Measurements from ENCODE around the gene KRTAP5-3.
"Not testable (repeated sequence)": the region's sequence is repeated elsewhere in the genome, so short reads cannot be mapped to it uniquely, and the experiment has no call there.

Gene KRTAP5-3

DNA sequence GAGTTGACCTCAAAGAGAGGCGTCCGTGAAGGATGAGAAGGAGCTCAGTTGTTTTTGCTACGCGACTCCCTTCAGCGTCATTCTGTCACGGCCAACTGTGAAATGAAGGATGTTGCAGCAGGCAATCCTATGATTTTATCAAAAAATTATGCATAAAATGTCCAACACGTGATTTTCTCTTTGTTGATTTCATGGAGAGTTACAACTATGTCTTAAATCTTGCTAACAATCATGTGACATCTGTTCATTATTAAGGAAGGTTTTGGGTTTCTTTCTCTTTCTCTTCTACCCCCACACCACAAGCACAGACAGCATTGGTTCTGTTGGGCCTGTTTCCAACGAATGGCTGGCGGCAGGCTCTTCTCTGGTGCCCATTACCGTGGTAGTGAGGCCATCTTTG is 10.0 kb upstream of the KRTAP5-3 start:
- no peak for DNase-seq (ENCODE audit: low read depth)

DNA sequence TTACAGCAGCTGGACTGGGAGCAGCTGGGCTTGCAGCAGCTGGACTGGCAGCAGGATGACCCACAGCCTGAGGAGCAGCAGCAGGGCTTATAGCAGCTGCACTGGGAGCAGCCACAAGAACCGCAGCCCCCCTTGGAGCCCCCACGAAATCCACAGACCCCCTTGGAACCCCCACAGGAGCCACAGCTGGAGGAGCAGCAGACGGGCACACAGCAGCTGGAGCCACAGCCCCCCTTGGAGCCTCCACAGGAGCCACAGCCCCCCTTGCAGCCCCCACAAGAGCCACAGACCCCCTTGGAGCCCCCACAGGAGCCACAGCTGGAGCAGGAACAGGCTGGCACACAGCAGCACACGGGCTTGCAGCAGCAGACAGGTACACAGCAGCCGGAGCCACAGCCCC is 362 bp downstream of the KRTAP5-3 start:
- not testable (repeated sequence) for DNase-seq (ENCODE audit: low read depth)

DNA sequence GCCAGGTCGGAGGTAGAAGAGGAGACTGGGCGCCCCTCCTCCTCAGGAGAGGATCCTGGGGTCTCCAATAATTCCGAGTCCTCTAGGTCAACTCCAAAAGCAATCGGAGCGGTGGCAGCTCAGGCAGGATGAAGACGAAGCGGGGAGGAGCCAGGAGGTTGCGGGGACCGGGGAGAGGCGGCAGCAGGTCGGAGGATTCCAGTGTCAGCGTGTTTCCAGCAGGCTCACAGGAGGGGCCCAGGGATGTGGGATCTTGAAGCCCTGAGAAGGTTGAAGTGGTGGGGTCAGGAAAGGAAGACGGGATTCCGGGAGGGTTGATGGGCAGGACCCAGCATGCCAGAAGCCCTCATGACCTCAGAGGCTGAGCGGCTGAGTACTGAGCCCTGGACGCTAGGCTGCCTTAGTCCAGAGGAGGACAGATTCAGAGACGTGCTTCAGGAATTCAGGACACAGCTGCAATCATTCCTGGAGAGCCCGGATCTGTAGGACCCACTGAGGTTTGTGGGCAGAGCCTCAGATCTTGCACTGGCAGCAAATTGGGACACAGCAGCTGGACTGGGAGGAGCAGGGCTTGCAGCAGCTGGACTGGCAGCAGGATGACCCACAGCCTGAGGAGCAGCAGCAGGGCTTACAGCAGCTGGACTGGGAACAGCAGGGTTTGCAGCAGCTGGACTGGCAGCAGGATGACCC is 962 bp downstream of the KRTAP5-3 start:
- DNase-seq (ENCODE audit: low read depth) = not testable (repeated sequence)

DNA sequence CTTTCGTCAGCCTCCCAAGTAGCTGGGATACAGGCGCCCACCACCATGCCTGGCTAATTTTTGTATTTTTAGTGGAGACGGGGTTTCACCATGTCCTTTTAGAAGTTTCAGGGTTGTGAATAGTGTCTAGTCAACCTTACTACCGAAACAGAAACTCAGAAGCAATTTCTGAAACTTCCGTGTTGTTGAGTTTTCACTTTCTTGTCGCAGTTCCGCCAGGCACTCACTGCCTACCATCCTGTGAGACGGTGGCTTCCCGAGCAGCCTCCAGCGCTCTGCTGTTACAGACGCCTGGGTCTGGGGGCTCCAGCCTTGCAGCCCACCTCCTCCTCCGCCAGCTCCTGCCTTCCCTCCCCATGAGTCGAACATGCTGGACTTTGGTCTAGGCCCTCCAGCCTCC is 2.3 kb downstream of the KRTAP5-3 start:
- not testable (repeated sequence) for DNase-seq (ENCODE audit: low read depth)

DNA sequence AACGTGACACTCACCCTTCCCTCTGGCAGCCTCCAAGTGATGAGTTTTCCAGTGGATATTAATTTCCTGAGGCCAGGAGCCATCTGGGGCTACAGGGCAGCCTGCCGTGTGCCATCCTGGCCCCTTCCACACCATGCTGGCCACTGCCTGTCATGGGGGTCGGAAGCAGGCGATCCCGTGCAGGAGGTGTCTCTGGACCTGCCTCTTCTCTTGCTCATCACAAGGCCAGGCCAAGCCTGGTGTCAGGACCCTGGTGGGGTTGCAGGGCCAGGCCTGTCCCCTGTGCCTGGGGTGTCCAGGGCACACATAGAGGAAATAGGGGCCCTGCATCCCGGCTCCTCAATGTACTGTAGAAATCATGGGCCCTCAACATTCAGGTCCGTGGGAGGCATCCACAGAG is 3.6 kb downstream of the KRTAP5-3 start:
- no peak for DNase-seq (ENCODE audit: low read depth)

DNA sequence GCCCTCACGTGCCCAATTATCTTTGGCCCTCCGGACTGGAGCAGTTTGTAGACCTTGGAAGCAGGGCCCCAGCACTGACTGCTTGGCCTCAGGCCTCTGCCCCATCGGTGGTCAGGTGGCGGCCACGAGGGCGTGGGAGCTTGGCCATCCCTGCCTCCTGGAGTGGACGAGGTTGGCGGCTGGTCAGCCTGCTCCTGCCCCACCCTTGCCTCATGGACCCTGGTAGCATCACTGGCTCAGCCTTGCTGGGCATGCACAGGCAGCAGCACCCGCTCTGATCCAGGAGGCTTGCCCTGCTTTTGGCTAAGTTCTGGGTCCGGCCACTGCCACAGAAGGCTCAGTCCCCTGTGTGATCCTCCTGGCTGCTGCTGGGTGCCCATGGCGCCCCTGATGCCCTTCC is 4.1 kb downstream of the KRTAP5-3 start:
- no peak for DNase-seq (ENCODE audit: low read depth)

DNA sequence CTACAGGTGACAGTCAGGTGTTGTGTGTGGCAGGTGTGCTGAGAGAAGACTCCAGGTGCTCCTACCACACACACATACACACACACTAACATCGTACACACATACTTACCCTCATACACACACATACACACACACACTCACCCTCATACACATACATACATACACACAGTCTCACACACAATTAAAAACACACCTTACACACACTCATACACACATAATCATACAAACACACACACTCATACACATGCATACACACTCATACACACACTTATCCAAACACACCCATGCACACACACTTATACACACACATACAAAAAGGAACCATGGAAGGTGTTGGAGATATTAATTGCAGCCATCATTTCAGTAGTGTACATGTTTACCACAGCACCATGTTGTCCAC is 4.6 kb downstream of the KRTAP5-3 start:
- no peak for DNase-seq (ENCODE audit: low read depth)

DNA sequence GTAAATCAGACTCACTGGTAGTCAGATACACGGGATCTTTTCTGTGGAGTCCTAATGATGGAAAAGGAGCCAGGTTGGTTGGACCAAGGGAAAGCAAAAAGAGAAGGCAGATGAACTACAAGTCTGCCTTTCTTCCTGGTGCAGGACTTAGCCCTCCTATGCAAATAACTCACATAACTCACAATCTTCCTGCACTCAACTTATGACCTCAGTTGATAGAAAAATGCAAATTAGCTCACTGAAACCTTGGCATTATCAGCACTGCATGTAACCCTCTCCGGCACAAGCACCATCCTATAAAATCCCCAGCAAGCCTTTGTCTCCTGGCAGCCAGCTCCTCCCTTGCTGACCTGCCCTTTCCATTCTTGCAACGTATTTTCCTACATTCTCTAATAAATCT is 6.6 kb downstream of the KRTAP5-3 start:
- not testable (repeated sequence) for DNase-seq (ENCODE audit: low read depth)

DNA sequence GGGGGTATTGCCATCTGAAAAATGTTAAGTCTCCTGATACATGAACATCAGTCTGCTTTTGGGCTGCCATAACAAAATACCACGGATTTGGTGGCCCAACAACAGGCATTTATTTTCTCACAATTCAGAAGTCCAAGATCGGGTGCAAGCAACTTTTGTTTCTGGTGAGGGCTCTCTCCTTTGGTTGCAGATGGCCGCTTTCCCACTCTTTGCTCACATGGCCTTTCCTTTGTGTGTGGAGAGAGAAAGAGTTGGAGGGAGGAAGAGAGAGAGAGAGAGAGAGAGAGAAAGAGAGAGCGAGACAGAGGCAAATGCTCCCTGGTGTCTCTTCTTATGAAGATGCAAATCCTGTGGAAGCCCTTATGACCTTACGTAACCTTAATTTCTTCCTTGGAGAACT is 7.6 kb downstream of the KRTAP5-3 start:
- DNase-seq (ENCODE audit: low read depth) = no peak

DNA sequence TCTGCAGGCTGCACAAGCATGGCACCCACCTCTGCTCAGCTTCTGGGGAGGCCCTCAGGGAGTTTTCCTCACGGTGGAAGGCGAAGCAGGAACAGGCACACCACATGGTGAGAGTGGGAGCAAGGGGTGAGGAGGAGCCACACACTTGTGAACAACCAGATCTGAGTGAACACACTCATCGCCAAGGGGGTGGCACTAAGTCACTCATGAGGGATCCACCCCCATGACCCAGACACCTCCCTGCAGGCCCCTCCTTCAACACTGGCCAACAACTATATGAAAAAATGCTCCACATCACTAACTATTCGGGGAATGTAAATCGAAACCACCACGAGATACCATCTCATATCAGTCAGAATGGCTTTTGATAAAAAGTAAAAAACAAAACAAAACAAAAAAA is 9.4 kb downstream of the KRTAP5-3 start:
- DNase-seq (ENCODE audit: low read depth) = no peak

DNA sequence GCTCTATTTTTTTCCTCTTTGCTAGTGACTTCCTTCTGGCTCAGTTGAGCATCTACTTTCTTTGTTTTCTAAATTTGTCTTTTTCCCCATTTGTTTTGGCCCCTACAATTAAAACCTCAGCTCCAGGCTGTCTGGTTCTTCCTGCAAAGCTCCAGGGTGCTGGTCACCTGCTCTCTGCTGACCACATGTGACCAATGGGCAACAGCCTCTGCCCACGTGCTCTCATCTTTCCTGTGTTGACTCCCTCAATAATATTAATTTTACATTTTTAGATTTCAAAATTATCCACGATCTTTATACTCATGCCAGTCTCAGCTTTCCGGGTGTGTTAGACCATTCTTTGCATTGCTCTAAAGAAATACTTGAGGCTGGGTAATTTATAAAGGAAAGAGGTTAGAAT is 9.9 kb downstream of the KRTAP5-3 start:
- DNase-seq (ENCODE audit: low read depth) = not testable (repeated sequence)

DNA sequence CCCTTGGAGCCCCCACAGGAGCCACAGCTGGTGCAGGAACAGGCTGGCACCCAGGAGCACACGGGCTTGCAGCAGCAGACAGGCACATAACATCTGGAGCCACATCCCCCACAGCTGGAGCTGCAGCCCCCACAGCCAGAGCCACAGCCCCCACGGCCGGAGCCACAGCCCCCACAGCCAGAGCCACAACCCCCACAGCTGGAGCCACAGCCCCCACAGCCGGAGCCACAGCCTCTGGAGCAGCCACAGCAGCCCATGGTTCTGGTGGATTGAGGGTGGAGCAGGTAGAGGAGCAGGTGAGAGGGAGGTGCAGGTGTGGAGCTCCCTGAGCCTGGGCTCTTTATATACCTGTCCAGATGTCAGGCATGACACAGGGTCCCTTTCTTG is 10.3 kb downstream of the KRTAP5-3 start, which contains the start of gene KRTAP5-2:
KRTAP5-2 (minus strand) TSS at position 301 of the 387 bp plus-strand sequence; CDS start at position 257, 44 bp downstream.
- no peak for DNase-seq (ENCODE audit: low read depth)

DNA sequence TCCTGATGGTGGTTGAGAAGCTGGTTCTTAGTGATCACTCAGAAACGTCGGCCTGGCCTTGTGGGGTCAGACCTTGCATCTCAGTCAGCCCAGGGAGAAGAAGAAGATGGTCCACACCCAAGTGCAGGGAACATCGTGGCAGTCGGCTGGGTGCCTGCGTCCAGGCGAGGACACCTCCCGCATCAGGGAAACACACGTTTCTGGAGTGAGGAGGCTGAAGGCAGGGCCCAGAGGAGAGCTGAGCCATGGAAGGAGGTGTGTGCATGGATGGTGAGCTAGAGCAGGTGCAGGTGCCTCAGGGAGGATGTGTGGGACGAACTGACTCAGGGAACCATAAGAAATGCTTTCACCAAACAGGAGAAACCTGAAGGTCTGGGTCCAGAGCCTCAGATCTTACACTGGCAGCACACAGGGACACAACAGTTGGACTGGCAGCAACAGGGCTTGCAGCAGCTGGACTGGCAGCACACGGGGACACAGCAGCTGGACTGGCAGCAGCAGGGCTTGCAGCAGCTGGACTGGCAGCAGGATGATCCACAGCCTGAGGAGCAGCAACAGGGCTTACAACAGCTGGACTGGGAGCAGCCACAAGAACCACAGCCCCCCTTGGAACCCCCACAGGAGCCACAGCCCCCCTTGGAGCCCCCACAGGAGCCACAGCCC is 10.8 kb downstream of the KRTAP5-3 start:
- no peak for DNase-seq (ENCODE audit: low read depth)

DNA sequence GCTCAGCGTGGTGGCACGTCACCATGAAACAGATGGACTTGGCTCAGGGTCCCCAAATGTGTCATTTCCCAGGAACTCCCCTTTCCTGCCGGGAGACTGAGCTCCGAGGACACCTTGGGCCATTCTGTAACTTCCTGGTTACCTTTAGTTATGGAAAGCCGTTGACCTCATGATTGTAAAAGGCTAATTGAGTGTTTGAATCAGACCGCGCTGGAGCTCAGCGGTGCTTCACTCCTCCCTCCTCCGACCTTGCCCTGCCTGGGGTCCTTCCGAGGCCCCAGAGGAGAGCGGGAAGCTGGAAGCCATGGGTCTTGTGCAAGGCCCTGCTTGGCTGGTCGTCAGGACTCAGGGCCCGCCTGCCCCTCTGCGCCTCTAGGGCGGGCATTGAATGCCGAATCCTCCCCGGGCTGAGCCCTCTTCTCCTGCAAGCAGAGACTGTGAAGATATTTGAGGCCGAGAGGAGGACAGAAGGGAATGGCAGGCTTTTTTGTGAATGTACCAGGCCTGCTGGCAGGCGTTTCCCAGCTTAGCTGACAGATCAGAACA is 11.6 kb downstream of the KRTAP5-3 start:
- DNase-seq (ENCODE audit: low read depth) = not testable (repeated sequence)

DNA sequence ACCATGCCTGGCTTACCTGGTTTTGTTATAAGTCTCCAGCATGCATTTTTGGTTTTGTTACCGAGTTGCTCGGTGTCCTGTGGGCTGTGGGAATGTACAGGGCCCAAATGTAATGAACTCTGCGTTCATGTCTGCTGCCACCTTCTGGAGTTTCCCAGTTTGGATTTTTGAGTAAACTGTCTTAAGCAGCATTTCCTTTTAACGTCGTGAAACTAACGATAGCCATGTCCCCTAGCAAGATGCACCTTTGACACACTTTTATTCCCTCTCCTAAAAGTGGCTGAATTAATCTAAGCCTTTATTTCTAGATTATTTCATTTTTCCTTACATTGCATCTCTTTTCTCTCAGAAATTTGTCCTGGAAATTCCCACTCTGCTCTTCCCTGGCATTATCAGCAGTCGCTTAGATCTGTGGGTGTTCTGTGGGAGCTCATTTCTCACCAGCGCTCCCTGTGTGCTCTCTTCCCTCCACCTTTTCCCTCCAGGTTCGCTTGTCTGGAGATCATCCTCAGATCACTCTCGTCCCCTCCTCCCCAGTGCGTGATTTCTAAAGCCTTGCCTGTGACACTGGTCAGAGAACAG is 12.2 kb downstream of the KRTAP5-3 start:
- not testable (repeated sequence) for DNase-seq (ENCODE audit: low read depth)

DNA sequence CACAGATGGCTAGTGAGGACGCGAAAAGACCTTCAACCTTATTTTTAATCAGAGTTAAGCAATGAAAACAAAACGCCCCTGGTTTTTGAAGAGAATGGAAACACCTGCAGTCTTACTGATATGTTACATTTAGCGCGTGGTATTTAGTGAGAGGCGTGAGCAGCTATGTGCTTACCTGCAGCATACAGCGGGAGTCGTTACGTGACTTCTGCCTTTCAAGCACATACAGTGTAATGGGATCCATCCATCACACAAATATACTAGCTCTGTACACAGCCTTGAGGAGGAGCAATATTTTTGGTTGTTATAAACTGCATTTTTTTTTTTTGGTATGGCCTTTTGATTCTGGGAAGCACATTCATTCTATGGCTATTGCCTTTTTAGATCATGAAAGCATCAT is 15.6 kb downstream of the KRTAP5-3 start:
- no peak for DNase-seq (ENCODE audit: low read depth)

DNA sequence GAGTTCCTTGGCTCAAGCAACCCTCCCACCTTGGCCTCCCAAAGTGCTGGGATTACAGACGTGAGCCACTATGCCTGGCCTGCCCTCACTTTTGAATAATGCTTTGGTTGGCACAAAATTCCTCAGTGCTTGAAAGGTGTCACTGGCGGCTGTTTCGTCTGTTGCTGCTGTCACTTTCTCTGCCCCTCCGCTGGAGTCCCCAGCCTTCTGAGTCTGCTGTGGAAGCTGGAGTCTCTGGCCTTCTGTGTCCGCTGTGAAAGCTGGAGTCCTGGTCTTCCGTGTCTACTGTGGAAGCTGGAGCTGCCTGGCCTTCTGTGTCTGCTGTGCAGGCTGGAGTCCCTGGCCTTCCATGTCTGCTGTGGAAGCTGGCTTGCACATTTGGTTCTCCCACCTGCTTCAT is 18.3 kb downstream of the KRTAP5-3 start:
- no peak for DNase-seq (ENCODE audit: low read depth)

DNA sequence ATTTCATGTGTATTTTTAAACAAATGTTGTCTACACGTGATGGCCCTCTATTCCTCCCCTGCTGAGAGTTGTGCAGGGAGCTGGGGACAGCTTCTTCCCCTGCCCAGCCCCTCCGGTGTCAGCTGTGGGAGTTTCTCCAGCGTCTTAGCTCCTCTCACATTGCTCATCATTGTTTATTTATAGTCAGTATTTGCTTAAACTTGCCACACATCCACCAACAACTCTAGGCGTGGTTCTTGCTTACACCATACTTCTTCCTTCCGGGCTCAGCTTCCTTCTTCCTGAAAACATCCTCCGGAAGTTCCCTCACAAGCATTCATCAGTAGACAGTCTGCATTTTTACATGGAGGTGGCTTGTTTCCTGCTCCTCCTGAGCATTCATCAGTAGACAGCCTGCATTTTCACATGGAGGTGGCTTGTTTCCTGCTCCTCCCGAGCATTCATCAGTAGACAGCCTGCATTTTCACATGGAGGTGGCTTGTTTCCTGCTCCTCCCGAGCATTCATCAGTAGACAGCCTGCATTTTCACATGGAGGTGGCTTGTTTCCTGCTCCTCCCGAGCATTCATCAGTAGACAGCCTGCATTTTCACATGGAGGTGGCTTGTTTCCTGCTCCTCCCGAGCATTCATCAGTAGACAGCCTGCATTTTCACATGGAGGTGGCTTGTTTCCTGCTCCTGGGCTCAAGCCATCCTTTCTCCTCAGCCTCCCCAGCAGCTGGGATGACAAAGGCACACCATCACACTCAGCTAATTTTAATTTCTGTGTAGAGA is 18.9 kb downstream of the KRTAP5-3 start:
- not testable (repeated sequence) for DNase-seq (ENCODE audit: low read depth)

DNA sequence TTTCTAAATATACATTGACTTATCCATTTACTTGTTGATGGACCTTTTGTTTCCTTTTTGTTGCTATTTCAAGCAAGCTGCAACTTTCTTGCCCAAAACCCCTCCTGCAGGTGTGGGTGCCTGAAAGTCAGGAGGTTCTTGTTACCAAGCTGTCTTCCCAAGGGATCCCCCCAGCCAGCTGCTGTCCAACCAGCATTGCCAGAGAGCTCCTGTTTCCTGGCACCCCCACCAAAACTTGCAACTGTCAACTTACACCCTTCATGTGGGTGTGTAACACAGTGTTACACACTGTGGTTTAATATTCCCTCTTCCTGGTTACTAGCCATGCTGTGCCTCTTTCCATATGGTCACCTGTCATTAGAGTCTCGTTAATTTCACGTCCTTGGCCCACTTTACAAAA is 21.6 kb downstream of the KRTAP5-3 start:
- DNase-seq (ENCODE audit: low read depth) = no peak

DNA sequence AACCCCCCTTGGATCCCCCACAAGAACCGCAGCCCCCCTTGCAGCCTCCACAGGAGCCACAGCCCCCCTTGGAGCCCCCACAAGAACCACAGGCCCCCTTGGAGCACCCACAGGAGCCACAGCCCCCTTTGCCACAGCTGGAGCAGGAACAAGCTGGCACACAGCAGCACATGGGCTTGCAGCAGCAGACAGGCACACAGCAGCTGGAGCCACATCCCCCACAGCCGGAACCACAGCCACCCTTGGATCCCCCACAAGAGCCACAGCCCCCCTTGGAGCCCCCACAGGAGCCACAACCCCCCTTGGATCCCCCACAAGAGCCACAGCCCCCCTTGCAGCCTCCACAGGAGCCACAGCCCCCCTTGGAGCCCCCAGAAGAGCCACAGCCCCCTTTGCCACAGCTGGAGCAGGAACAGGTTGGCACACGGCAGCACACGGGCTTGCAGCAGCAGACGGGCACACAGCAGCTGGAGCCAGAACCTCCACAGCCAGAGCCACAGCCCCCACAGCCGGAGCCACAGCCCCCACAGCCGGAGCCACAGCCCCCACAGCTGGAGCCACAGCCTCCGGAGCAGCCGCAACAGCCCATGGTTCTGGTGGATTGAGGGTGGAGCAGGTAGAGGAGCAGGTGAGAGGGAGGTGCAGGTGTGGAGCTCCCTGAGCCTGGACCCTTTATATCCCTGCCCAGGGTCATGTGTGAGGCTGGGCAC is 23.4 kb downstream of the KRTAP5-3 start, which contains the start of gene KRTAP5-1:
KRTAP5-1 (minus strand) TSS at position 623 of the 710 bp plus-strand sequence; CDS start at position 589, 34 bp downstream.
- DNase-seq (ENCODE audit: low read depth) = not testable (repeated sequence)

DNA sequence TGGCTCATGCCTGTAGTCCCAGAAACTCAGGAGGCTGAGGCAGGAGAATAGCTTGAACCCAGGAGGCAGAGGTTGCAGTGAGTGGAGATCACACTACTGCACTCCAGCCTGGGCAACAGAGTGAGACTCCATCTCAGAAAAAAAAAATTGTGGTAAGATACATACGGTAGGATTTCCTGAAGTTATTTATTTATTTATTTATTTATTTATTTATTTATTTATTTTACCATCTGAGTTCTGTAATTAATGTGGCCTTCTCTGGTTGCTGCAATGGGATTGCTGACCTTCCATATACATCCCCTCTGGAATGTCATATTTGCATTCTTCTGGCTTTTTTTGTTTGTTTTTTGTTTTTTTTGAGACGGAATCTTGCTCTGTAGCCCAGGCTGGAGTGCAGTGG is 25.4 kb downstream of the KRTAP5-3 start:
- not testable (repeated sequence) for DNase-seq (ENCODE audit: low read depth)
